Colonic mucosa (tissue), 4 donors: ENCODE results near the gene L3MBTL4. TPM values are rescaled to one million over a fixed set of nuclear protein-coding genes. Genes with fewer than 3 reads are reported as not detected.
A peak's percentile ranks its signal among the peaks of the same experiment; 100 is the strongest.

Source experiments
- DNase-seq: peaks from one replicate; pipeline ENCODE4 v3.0.0-alpha.2; 2020
- H3K27ac ChIP-seq: fragments of 200-600 bp; one replicate; pipeline ENCODE4 v1.8.0; 2021
- H3K27me3 ChIP-seq: fragments of 200-600 bp; one replicate; pipeline ENCODE4 v1.8.0; 2021
- H3K36me3 ChIP-seq: fragments of 200-600 bp; one replicate; pipeline ENCODE4 v1.8.0; 2021
- H3K4me1 ChIP-seq: fragments of 200-600 bp; one replicate; pipeline ENCODE4 v1.8.0; 2021; ENCODE audit warnings: mild to moderate bottlenecking
- H3K4me3 ChIP-seq: fragments of 200-600 bp; one replicate; pipeline ENCODE4 v1.8.0; 2021
- H3K9ac ChIP-seq, 2 donors: one replicate each; pipeline ENCODE4 v1.7.0; 2013; ENCODE audit warnings: control low read depth in 2 of 2, low read depth in 2 of 2, low read length in 2 of 2
- H3K9me3 ChIP-seq: fragments of 200-600 bp; one replicate; pipeline ENCODE4 v1.8.0; 2021
- CTCF ChIP-seq: fragments of 200-600 bp; IDR thresholded peaks from one replicate; pipeline ENCODE4 v1.8.0; 2022; ENCODE audit warnings: antibody characterized with exemption, mild to moderate bottlenecking
- intact Hi-C: fragments of 100-400 bp; cut with DNase I; formaldehyde crosslinking; loops from one replicate; pipeline ENCODE4 v1.14.1; 2022
- total RNA-seq, 2 donors: library from RNA; stranded (reverse); fragmentation: NEBNext Ultra II Directional in 1 of 2; extraction: Animal tissue kit (Norgen Biotek cat#: 25700) in 1 of 2; gene quantifications; one replicate each; pipeline ENCODE4 v1.2.1, GENCODE V29; 2021
- donor health status: healthy.
- donor health status: DM: no; HTN: no; CAD: no.
- donor health status: DM: no; HTN: no; CAD: no.

The L3MBTL4 gene
- total RNA-seq, 2 donors from 2014 or later = 3.5 to 3.8 TPM

GRCh38 chr18:6428851-6429395 lies 14.2 kb upstream of the L3MBTL4 start:
- Histone ChIP-seq H3K4me1 (no peaks in the 10 kb centered on the region), H3K9me3 (no peaks in the 10 kb centered on the region), H3K9ac (no peak overlapping the region), H3K4me3 (no peak overlapping the region), H3K27ac (no peak overlapping the region), H3K27me3 (no peaks in the 10 kb centered on the region), H3K36me3 (no peaks in the 10 kb centered on the region)
- intact Hi-C loops = no loop called here
- no peak for TF ChIP-seq CTCF
- DNase-seq = no peak

- H3K27ac ChIP-seq = no peak overlapping the region
- no peak overlapping the region for H3K4me3 ChIP-seq
- H3K4me1 ChIP-seq = no peaks in the 10 kb centered on the region
- TF ChIP-seq CTCF = no peak
- no peak overlapping the region for H3K9ac ChIP-seq
- no peaks in the 10 kb centered on the region for H3K27me3 ChIP-seq
- intact Hi-C loops = no loop called here
- no peaks in the 10 kb centered on the region for H3K9me3 ChIP-seq
- no peaks in the 10 kb centered on the region for H3K36me3 ChIP-seq
- DNase-seq = no peak
These were observed 12.6 kb upstream of the L3MBTL4 start for GRCh38 chr18:6427286-6427685.

GRCh38 chr18:6423289-6423688 lies 8.6 kb upstream of the L3MBTL4 start:
- no peaks in the 10 kb centered on the region for H3K27me3 ChIP-seq
- H3K4me3 ChIP-seq = no peak overlapping the region
- intact Hi-C loops = no loop called here
- no peak overlapping the region for H3K27ac ChIP-seq
- H3K36me3 ChIP-seq = no peaks in the 10 kb centered on the region
- H3K9ac ChIP-seq = no peak overlapping the region
- TF ChIP-seq CTCF = no peak
- no peaks in the 10 kb centered on the region for H3K9me3 ChIP-seq
- H3K4me1 ChIP-seq = no peaks in the 10 kb centered on the region
- DNase-seq = no peak

GRCh38 chr18:6414118-6414722 lies 491 bp downstream of the L3MBTL4 start:
- Histone ChIP-seq H3K4me3 (peak overlapping the region; percentile 57), H3K9ac (peak overlapping the region; percentile 48 to 80), H3K27ac (peak overlapping the region; percentile 48), H3K27me3 (no peaks in the 10 kb centered on the region), H3K4me1 (no peaks in the 10 kb centered on the region), H3K9me3 (no peaks in the 10 kb centered on the region), H3K36me3 (no peaks in the 10 kb centered on the region)
- TF ChIP-seq CTCF = no peak
- peak; percentile 72 for DNase-seq
- intact Hi-C loops = no loop called here

- no peak for DNase-seq
- Histone ChIP-seq H3K36me3 (no peaks in the 10 kb centered on the region), H3K4me1 (no peaks in the 10 kb centered on the region), H3K4me3 (peak overlapping the region; percentile 57), H3K27ac (peak overlapping the region; percentile 48), H3K27me3 (no peaks in the 10 kb centered on the region), H3K9ac (peak overlapping the region; percentile 48 to 80), H3K9me3 (no peaks in the 10 kb centered on the region)
- intact Hi-C loops = no loop called here
- no peak for TF ChIP-seq CTCF
These were observed 1.1 kb downstream of the L3MBTL4 start for GRCh38 chr18:6413579-6414117.
